ENCODE data around the gene RAI14.

The RAI14 gene

DNA sequence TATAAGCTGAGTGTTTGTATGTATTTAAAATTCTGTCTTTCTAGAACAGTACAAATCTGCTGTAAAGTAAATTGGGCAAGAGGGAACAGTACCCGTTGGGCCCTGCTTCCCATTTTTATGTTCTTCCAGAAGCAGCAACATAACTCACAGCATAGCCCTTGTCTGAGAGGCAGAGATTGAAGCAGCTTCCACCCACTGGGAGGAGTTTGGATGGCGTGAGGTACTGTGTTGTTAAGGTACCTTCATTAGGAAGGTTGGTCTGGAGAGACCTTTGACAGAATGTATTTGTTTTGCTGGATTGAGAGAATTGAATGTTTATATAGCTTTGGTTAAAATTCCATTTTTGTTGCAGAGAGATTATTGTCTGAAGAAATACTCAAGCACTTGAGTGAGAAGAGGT is 24.8 kb downstream of the RAI14 start:
- FAIRE-seq = no peak

GRCh38 chr5:34682926-34683623 is 26.9 kb downstream of the RAI14 start:
- FAIRE-seq = no peak

GRCh38 chr5:34684281-34684979 is 28.3 kb downstream of the RAI14 start:
- no peak for FAIRE-seq

- FAIRE-seq = no peak
These were observed 28.8 kb downstream of the RAI14 start for GRCh38 chr5:34684980-34685352.

- FAIRE-seq = no peak
These were observed 29.5 kb downstream of the RAI14 start for GRCh38 chr5:34685485-34686165.

DNA sequence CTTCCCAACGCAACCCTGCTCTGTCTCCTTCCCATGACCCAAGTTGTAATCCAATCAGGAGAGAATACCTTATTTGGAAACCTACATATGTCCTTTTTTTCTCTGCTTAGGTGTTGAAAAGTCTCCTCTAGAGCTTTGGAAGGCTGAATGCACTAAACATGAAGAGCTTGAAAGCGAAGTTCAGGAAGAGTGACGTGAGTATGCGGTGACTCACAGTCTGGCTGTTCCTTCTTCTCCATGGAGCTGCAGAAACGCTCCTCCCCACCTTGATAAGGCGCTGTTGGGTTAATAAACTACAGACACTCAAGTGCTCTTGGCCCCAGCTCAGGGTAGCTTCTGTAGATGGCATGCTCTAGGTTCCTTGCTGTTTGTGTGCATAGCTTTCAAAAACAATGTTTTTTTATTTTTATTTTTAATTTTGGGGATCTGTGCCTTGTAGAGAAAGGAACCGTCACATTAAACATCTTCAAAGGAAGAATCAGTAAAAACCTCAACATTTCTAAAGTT is 30.7 kb downstream of the RAI14 start:
- FAIRE-seq = peak; percentile 71

DNA sequence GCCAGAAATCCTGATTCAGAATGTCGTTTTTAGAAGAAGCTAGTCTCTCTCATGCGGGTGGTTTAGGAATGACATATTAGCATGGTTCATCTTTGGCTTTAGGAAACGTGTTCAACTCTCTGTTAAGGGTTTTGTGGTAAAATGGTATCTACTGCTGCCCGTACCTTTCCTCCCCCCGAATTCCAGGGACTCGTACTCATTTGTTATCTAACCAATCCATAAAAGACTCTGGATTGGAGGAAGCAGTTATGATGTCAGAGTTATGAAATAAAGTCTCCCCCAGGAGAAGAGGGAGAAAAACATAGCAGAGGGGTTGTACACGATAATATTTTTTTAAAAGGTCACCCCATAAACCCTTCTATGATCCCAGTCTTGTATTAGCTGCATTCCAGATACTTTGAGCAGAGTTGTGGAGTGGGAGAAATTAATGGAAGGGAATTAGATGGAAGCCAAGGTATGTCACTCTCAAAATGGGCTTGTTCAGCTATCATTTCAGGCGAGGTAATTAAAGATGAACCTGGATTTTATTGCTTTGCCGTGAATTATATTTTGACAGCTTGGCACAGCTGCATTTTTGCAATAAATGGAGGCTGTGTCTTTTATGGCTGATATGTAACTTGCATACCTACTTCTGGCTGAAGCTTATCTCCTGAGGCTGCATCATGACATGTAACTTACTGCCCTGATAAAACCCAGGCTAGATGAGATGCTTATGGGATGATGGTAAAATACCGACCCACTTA is 31.3 kb downstream of the RAI14 start:
- FAIRE-seq = no peak

DNA sequence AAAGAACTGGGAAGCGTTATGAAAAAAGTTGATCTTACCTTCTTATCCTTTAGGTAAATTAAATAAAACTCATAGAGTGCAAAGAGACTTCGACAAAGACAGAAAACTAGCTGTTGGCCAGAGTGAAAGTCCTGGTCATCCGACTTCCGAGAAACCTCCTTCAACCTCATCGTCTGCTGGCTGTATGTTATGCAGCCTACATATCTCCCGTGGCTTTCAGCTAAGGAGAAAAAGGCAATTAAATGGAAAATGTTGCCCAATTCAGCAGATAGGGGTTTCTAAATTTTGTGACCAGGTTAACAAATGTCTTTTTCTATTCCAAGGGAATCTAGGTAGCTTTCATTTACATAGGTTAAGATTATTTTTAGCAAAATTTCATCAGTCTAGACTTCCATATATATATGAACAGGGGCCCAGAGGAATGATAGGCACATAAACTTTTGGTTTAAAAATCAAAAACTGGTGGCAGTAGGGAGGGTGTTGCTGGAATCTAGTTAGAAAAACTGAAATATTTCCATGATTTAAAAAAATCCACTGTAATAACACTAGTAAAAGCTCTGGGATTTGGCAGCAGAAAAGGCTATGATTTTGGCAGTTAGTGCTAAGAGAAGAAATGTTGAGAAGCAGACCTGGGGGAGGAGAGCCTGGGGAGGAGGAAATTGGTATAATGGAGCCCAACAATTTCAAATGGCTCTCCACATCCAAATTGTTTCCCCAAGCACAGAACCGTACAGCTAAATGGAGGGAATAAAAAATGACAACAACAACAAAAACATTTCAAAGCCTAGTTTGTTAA is 32.1 kb downstream of the RAI14 start:
- FAIRE-seq = no peak

DNA sequence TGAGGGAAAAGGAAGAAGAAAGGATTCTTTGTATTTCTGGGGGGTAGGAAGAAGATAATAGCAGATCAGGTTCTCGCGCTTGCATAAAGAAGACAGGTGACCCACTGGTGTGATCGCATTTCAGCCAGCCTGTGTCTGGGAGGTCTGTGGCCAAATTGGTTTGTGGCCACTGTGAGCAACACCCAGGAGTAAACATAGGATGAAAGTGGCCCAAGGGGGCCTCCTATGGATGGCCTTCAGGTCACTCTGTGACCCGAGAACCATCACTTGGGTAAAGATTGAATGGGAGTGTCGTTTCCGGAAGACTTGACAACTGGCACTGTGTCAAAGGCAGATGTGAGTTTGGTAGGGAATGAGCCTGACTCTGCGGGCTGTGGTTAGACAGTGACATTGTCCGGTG is 34.2 kb downstream of the RAI14 start:
- FAIRE-seq = no peak

- FAIRE-seq = no peak
These were observed 34.8 kb downstream of the RAI14 start for GRCh38 chr5:34690898-34691297.

GRCh38 chr5:34691326-34691725 is 35.2 kb downstream of the RAI14 start:
- FAIRE-seq = no peak

DNA sequence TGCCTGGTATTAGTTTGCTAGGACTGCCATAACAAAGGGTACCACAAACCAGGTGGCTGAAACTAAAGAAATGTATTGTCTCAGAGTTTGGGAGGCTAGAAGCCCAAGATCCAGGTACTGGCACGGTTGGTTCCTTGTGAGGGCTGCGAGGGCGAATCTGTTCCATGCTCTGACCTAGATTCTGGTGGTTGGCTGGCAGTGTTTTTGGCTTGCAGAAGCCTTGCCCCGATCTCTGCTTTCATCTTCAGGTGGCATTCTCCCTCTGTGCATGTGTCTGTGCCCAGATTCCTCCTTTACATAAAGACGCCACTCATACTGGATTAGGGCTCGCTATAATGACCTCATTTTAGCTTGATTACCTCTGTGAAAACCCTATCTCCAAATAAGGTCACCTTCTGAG is 36.7 kb downstream of the RAI14 start:
- no peak for FAIRE-seq

DNA sequence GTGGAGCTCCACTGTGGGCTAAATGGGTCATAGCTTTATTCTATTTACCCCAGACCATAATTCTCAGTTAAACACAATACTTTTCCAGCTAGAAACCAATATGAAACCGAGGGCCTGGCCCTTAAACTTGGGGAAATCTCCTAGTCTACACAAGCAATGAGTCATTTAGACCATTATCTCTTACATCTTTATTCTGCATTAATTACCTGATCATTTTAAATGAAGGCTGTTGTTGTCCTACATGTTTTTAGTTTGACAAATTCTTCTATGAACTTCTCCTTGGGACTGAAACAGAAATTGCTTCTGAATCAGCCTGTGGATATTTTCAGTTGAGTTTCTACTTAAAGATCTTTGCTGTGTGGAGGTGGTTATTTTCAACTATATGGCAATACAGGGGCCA is 37.9 kb downstream of the RAI14 start:
- no peak for FAIRE-seq

- no peak for FAIRE-seq
These were observed 38.6 kb downstream of the RAI14 start for GRCh38 chr5:34694685-34695084.

DNA sequence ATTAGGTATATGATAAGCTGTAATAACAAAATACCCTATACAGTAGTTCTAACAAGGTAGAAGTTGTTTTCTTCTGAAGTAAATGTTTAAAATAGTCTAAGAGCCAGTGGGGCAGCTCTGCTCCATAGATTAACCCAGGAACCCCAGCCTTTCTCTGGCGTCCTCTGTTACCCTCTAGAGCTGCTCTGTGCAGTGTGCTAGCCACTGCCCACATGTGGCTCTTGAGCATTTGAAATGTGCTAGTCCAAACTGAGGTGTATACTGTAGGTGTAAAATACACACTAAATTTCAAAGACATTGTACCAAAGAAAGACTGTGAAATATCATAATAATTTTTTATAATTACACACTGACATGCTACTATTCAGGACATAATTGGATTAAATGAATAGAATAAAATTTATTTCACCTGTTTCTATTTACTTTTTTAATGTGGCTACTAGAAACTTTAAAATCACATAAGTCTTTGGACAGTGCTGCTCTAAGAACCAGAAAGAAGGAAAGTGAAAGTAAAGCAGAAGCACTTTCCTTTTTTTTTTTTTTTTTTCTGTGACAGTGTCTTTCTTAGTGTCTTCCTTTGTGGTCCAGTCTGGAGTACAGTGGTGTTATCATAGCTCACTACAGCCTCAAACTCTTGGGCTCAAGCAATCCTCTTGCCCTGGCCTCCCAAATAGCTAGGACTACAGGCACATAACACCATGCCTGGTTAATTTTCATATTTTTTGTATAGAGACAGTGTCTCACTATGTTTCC is 39.3 kb downstream of the RAI14 start:
- FAIRE-seq = no peak

GRCh38 chr5:34697308-34698108 is 41.4 kb downstream of the RAI14 start:
- no peak for FAIRE-seq

- FAIRE-seq = no peak
These were observed 41.9 kb downstream of the RAI14 start for GRCh38 chr5:34698109-34698419.

- FAIRE-seq = no peak
These were observed 42.6 kb downstream of the RAI14 start for GRCh38 chr5:34698754-34699153.

- FAIRE-seq = no peak
These were observed 43.3 kb downstream of the RAI14 start for GRCh38 chr5:34699155-34700077.

DNA sequence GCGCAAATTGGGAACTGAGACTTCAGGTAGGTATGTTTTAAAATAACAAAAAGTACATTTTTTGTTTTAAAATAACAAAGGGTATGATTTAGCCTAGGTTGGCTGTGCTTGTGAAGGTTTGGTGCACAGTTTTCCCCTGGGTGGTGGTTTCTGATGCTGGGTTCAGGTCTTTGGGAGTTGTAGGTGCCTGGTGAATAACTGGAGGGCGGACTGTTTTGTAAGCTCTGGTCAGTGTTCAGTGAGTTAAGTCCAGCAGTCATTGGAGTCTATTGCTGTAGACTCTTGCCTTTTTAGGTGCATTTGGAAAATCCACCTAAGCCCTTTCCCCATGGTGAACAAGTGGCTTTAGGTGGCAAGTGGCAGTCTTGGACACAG is 43.9 kb downstream of the RAI14 start:
- no peak for FAIRE-seq
